ENCODE data around the gene MTCL1.

Gene MTCL1

GRCh38 chr18:8805552-8805951 lies 100.2 kb downstream of the MTCL1 start:
- DNase-seq (ENCODE audit: low read depth), result no peak
- no peak overlapping the region for H3K4me3 ChIP-seq (ENCODE audit: low read depth, low read length)
- no peak for TF ChIP-seq CTCF (IDR thresholded peaks at IDR 0.05; ENCODE audit: low read depth, low read length, missing control alignments)

GRCh38 chr18:8806100-8806797 lies 100.9 kb downstream of the MTCL1 start:
- H3K4me3 ChIP-seq (ENCODE audit: low read depth, low read length), result no peak overlapping the region
- no peak for DNase-seq (ENCODE audit: low read depth)
- TF ChIP-seq CTCF (IDR thresholded peaks at IDR 0.05; ENCODE audit: low read depth, low read length, missing control alignments), result no peak

- TF ChIP-seq CTCF (IDR thresholded peaks at IDR 0.05; ENCODE audit: low read depth, low read length, missing control alignments), result no peak
These were observed 101.6 kb downstream of the MTCL1 start for GRCh38 chr18:8806798-8807487.

GRCh38 chr18:8807488-8807805 lies 102.1 kb downstream of the MTCL1 start:
- no peak for TF ChIP-seq CTCF (IDR thresholded peaks at IDR 0.05; ENCODE audit: low read depth, low read length, missing control alignments)
- DNase-seq (ENCODE audit: low read depth), result no peak
- no peak overlapping the region for H3K4me3 ChIP-seq (ENCODE audit: low read depth, low read length)

More at GRCh38 chr18:8806798-8807487, 101.6 kb downstream of the MTCL1 start:
- no peak for DNase-seq (ENCODE audit: low read depth)
- H3K4me3 ChIP-seq (ENCODE audit: low read depth, low read length), result no peak overlapping the region

GRCh38 chr18:8808001-8808400 lies 102.6 kb downstream of the MTCL1 start:
- no peak for TF ChIP-seq CTCF (IDR thresholded peaks at IDR 0.05; ENCODE audit: low read depth, low read length, missing control alignments)
- no peak for DNase-seq (ENCODE audit: low read depth)
- no peak overlapping the region for H3K4me3 ChIP-seq (ENCODE audit: low read depth, low read length)

DNA sequence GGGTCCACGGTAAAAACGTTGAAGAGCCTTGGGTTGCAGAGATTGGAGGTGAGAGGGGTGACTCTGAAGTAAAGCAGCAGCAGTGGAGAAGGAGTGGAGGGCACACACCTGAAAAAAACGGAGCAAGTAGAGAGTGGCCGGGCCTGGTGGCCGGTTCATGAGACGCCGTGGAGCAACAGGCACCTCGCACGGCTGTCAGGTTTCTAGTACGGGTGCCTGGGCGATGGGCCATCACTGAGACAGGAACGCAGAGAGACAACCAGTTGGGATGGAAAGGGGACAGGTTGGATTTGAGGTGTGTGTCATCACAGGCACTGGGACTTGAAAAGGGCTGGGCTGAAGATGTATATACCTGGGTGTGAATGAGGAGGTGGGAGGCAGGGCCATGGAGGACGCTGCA lies 104.2 kb downstream of the MTCL1 start:
- DNase-seq (ENCODE audit: low read depth), result no peak
- H3K4me3 ChIP-seq (ENCODE audit: low read depth, low read length), result no peak overlapping the region
- TF ChIP-seq CTCF (IDR thresholded peaks at IDR 0.05; ENCODE audit: low read depth, low read length, missing control alignments), result no peak

DNA sequence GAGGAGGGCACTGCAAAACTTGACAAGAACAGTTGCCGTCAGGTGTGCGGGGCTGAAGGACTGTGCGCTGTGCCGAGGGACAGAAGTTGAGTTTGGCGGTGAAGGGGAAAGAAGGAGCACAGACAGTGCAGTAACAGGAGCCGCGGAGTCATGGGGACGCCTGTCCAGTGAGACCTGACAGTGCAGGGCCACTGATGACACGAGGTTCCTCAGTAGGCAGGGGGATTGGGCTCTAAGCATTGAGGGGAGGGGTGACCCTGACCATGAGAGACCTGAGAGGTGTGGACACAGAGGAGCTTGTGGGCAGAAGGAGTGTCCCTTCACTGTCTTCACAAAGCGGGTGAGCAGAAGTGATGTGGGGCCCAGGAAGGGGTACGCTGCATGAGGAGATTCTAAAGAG lies 104.8 kb downstream of the MTCL1 start:
- DNase-seq (ENCODE audit: low read depth), result no peak
- TF ChIP-seq CTCF (IDR thresholded peaks at IDR 0.05; ENCODE audit: low read depth, low read length, missing control alignments), result no peak
- H3K4me3 ChIP-seq (ENCODE audit: low read depth, low read length), result no peak overlapping the region
